GM10248 (cell line): Measurements from ENCODE around the gene S100A14.

ENCODE experiments used
- CTCF ChIA-PET: fragments of 300-600 bp; sonication (Branson Sonifier 250); formaldehyde crosslinking; extraction: SDS; loops from one replicate; lab custom pipeline; 2021; ENCODE audit warnings: antibody characterized with exemption; lab: Yijun Ruan, JAX
- POLR2A ChIA-PET: fragments of 350-650 bp; sonication (Branson Sonifier 250); formaldehyde crosslinking; extraction: SDS; loops from one replicate; lab custom pipeline; 2020; ENCODE audit warnings: antibody characterized with exemption; lab: Yijun Ruan, JAX
- DNase-seq: peaks from one replicate; pipeline ENCODE4 v3.0.0; 2012; ENCODE audit errors: extremely low spot score
- CTCF ChIP-seq: IDR thresholded peaks from 2 replicates; pipeline ENCODE4 v1.5.1; 2012; ENCODE audit warnings: mild to moderate bottlenecking, low read depth; ENCODE audit errors: extremely low read depth, missing control alignments, control extremely low read depth

S100A14 gene

DNA sequence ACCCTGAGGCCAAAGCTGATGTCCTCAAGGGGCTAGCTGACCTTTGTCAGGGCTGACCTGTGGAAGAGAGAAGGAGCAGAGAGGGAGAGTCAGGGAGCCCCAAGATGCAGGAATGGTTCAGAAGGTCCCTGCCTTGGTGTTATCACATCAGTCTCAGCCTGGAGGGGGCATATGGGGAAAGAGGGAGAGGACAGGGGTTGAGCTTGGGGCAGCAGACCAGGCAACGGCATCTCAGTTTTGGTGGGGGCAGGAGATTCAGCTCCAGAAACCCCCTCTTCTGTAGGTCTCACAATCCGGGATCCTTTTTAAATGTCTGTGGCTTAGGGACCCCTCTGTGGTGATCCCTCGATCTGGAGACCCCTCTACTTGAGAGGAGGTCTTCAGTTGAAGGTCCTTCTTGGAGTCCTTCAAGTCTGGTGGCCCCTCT, 10.4 kb upstream of the S100A14 start:
- POLR2A ChIA-PET = no interaction called here
- DNase-seq = no peak
- CTCF ChIA-PET = interaction anchor here (0.8 to 6.6 kb wide), 18 partner anchors 8 to 131 kb away, joined by 3 to 105 read pairs (median 4); partner anchors contain the start of genes S100A14, S100A16 and S100A6
- no peak for TF ChIP-seq CTCF

DNA sequence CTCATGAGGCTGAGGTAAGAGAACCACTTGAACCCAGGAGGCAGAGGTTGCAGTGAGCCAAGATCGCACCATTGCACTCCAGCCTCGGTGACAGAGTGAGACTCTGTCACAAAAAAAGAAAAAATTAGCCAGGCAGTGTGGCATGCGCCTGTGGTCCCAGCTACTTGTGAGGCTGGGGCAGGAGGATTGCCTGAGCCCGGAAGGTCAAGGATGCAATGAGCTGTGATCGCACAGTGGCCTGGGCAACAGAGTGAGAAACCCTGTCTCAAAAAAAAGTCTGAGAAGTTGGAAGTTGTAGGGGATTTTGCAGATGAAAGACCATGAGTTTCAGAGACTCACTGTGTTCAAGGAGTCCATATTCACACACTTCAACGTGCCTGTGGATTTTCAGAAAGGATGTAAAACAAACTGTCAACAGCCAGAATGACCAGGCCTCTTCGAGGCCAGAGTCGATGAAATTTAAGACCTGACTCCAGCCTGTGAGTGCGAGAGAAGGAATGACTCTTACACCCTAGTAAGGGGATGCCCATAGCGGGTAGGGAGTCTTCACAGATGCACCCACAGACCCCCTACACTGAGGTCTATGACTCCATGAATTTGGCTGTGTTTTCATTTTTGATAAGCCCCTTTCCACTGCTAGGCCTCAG, 9.0 kb upstream of the S100A14 start:
- ChIA-PET POLR2A (no interaction called here), CTCF (interaction anchor here (1.1 to 6.0 kb wide), 4 partner anchors 10 to 114 kb away, joined by 3 to 26 read pairs (median 11); no protein-coding TSS in a partner anchor)
- TF ChIP-seq CTCF = no peak
- no peak for DNase-seq

- DNase-seq = no peak
These were observed 7.0 kb upstream of the S100A14 start for GRCh38 chr1:153623101-153623500.

GRCh38 chr1:153619171-153619570, 3.0 kb upstream of the S100A14 start:
- CTCF ChIA-PET = interaction anchor here (1.2 to 9.1 kb wide), 13 partner anchors 10 to 69 kb away, joined by 3 to 136 read pairs (median 6); partner anchors contain the start of genes S100A1 and S100A13
- no peak for TF ChIP-seq CTCF
- POLR2A ChIA-PET = no interaction called here
- DNase-seq = no peak

More at GRCh38 chr1:153623101-153623500, 7.0 kb upstream of the S100A14 start:
- TF ChIP-seq CTCF = no peak
- ChIA-PET POLR2A (interaction anchor here (0.6 to 0.9 kb wide), 2 partner anchors 10 to 48 kb away, joined by 3 to 7 read pairs; partner anchors contain the start of genes CHTOP and ILF2), CTCF (interaction anchor here (1.3 to 6.0 kb wide), 5 partner anchors 8 to 112 kb away, joined by 3 to 26 read pairs (median 6); no protein-coding TSS in a partner anchor)

DNA sequence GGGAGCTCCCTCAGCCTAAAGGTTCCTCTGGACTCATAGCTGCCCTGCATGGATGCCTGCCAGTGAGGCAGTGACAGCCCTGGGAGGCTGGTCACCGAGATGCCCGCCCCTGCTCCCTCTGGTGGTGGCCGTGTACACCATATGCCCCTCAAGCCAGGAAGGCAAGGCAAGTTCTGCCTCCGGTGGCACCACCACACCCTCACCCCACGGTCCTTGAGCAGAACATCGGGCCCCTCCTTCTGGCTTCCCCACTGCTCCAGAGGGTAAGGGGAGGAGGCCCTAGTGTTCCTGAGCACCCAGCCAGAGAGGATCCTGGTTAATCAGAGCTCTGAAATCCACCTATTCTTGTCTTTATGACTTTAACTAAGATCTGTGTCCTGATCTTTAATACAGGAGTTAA, 1.5 kb upstream of the S100A14 start:
- peak; percentile 34 for DNase-seq
- POLR2A ChIA-PET = no interaction called here
- peak; percentile 83 for TF ChIP-seq CTCF
- CTCF ChIA-PET = interaction anchor here (0.8 to 9.1 kb wide), 18 partner anchors 10 to 107 kb away, joined by 3 to 136 read pairs (median 6); partner anchors contain the start of genes S100A1 and S100A13

- CTCF ChIA-PET = interaction anchor here (0.8 to 9.1 kb wide), 17 partner anchors 9 to 106 kb away, joined by 3 to 136 read pairs (median 6); partner anchors contain the start of genes CHTOP, S100A1 and S100A13
- TF ChIP-seq CTCF = no peak
These were observed 789 bp upstream of the S100A14 start for GRCh38 chr1:153616917-153617311.

More at GRCh38 chr1:153616917-153617311, 789 bp upstream of the S100A14 start:
- peak; percentile 7 for DNase-seq
- POLR2A ChIA-PET = no interaction called here
